ENCODE measurements around the gene CAPZA1.
A peak's percentile ranks its signal among the peaks of the same experiment; 100 is the strongest.
"Not testable (repeated sequence)": the region's sequence is repeated elsewhere in the genome, so short reads cannot be mapped to it uniquely, and the experiment has no call there.

CAPZA1 gene

GRCh38 chr1:112618721-112619517, 713 bp upstream of the CAPZA1 start, which contains the start of gene ST7L:
TSS of gene ST7L (minus strand) at chr1:112619141. CDS start at chr1:112619113, 28 bp downstream.
- Histone ChIP-seq H3K4me3 (peak within 1 kb of the TSS; percentile 97), H3K9me3 (ENCODE audit: low read depth, low read length) (no peaks in the 10 kb centered on the region), H3K36me3 (ENCODE audit: insufficient read depth, low read length) (peaks cover 25% of the 10 kb centered on the region), H3K27ac (peak within 1 kb of the TSS; percentile 98), H3K9ac (ENCODE audit: insufficient read length) (peak within 1 kb of the TSS; percentile 99)
- DNase-seq (ENCODE audit: low read depth, low spot score), result no peak
- TF ChIP-seq POLR2AphosphoS5 (IDR thresholded peaks at IDR 0.05; ENCODE audit: borderline replicate concordance, low read depth, low read length) (peak; percentile 91), EZH2 (IDR thresholded peaks at IDR 0.05) (no peak)

- Histone ChIP-seq H3K4me3 (peak overlapping the region; percentile 97), H3K9ac (ENCODE audit: insufficient read length) (peak overlapping the region; percentile 99), H3K27ac (0 out of 2 replicates have a peak overlapping the region, but pooled peaks have one; percentile 98), H3K36me3 (ENCODE audit: insufficient read depth, low read length) (peaks cover 22% of the 10 kb centered on the region), H3K9me3 (ENCODE audit: low read depth, low read length) (no peaks in the 10 kb centered on the region)
- DNase-seq (ENCODE audit: low read depth, low spot score), result no peak
- TF ChIP-seq EZH2 (IDR thresholded peaks at IDR 0.05) (no peak), FOXP2 (optimal IDR thresholded peaks at IDR 0.05; ENCODE audit: control extremely low read depth, extremely low read length, insufficient read depth) (no peak), POLR2AphosphoS5 (IDR thresholded peaks at IDR 0.05; ENCODE audit: borderline replicate concordance, low read depth, low read length) (no peak)
Measured at GRCh38 chr1:112620377-112620695, 704 bp downstream of the CAPZA1 start.

GRCh38 chr1:112624493-112624892, 4.9 kb downstream of the CAPZA1 start:
- peaks cover 39% of the 10 kb centered on the region for H3K36me3 ChIP-seq (ENCODE audit: insufficient read depth, low read length)
- H3K4me3 ChIP-seq; H3K9ac ChIP-seq (ENCODE audit: insufficient read length); H3K27ac ChIP-seq; H3K9me3 ChIP-seq (ENCODE audit: low read depth, low read length); DNase-seq (ENCODE audit: low read depth, low spot score): not testable (repeated sequence)

GRCh38 chr1:112625696-112626095, 6.1 kb downstream of the CAPZA1 start:
- DNase-seq (ENCODE audit: low read depth, low spot score), result no peak
- TF ChIP-seq FOXP2 (optimal IDR thresholded peaks at IDR 0.05; ENCODE audit: control extremely low read depth, extremely low read length, insufficient read depth), result no peak
- TF ChIP-seq EZH2 (IDR thresholded peaks at IDR 0.05), result no peak
- no peak for TF ChIP-seq POLR2AphosphoS5 (IDR thresholded peaks at IDR 0.05; ENCODE audit: borderline replicate concordance, low read depth, low read length)
- Histone ChIP-seq H3K36me3 (ENCODE audit: insufficient read depth, low read length) (peaks cover 46% of the 10 kb centered on the region), H3K9ac (ENCODE audit: insufficient read length) (no peak overlapping the region), H3K27ac (no peak overlapping the region), H3K4me3 (no peak overlapping the region), H3K9me3 (ENCODE audit: low read depth, low read length) (no peaks in the 10 kb centered on the region)

GRCh38 chr1:112626193-112626592, 6.6 kb downstream of the CAPZA1 start:
- H3K27ac ChIP-seq, result no peak overlapping the region
- TF ChIP-seq FOXP2 (optimal IDR thresholded peaks at IDR 0.05; ENCODE audit: control extremely low read depth, extremely low read length, insufficient read depth) (no peak), POLR2AphosphoS5 (IDR thresholded peaks at IDR 0.05; ENCODE audit: borderline replicate concordance, low read depth, low read length) (no peak), EZH2 (IDR thresholded peaks at IDR 0.05) (no peak)
- H3K4me3 ChIP-seq, result no peak overlapping the region
- H3K9ac ChIP-seq (ENCODE audit: insufficient read length), result no peak overlapping the region
- no peaks in the 10 kb centered on the region for H3K9me3 ChIP-seq (ENCODE audit: low read depth, low read length)
- peaks cover 51% of the 10 kb centered on the region for H3K36me3 ChIP-seq (ENCODE audit: insufficient read depth, low read length)
- DNase-seq (ENCODE audit: low read depth, low spot score), result no peak

GRCh38 chr1:112626887-112627286, 7.3 kb downstream of the CAPZA1 start:
- TF ChIP-seq POLR2AphosphoS5 (IDR thresholded peaks at IDR 0.05; ENCODE audit: borderline replicate concordance, low read depth, low read length) (no peak), FOXP2 (optimal IDR thresholded peaks at IDR 0.05; ENCODE audit: control extremely low read depth, extremely low read length, insufficient read depth) (no peak), EZH2 (IDR thresholded peaks at IDR 0.05) (no peak)
- no peaks in the 10 kb centered on the region for H3K9me3 ChIP-seq (ENCODE audit: low read depth, low read length)
- DNase-seq (ENCODE audit: low read depth, low spot score), result no peak
- H3K36me3 ChIP-seq (ENCODE audit: insufficient read depth, low read length), result peaks cover 57% of the 10 kb centered on the region
- no peak overlapping the region for H3K27ac ChIP-seq
- no peak overlapping the region for H3K4me3 ChIP-seq
- no peak overlapping the region for H3K9ac ChIP-seq (ENCODE audit: insufficient read length)

GRCh38 chr1:112628516-112628915, 8.9 kb downstream of the CAPZA1 start:
- peak overlapping the region; percentile 63; the same call in 1 of the 2 replicates for H3K27ac ChIP-seq
- H3K9me3 ChIP-seq (ENCODE audit: low read depth, low read length), result no peaks in the 10 kb centered on the region
- H3K36me3 ChIP-seq (ENCODE audit: insufficient read depth, low read length), result peaks cover 64% of the 10 kb centered on the region
- TF ChIP-seq FOXP2 (optimal IDR thresholded peaks at IDR 0.05; ENCODE audit: control extremely low read depth, extremely low read length, insufficient read depth) (no peak), EZH2 (IDR thresholded peaks at IDR 0.05) (no peak), POLR2AphosphoS5 (IDR thresholded peaks at IDR 0.05; ENCODE audit: borderline replicate concordance, low read depth, low read length) (no peak)
- H3K4me3 ChIP-seq, result no peak overlapping the region
- H3K9ac ChIP-seq (ENCODE audit: insufficient read length), result no peak overlapping the region
- DNase-seq (ENCODE audit: low read depth, low spot score), result no peak

GRCh38 chr1:112629256-112629655, 9.6 kb downstream of the CAPZA1 start:
- H3K9ac ChIP-seq (ENCODE audit: insufficient read length), result no peak overlapping the region
- peaks cover 66% of the 10 kb centered on the region for H3K36me3 ChIP-seq (ENCODE audit: insufficient read depth, low read length)
- no peak overlapping the region for H3K27ac ChIP-seq
- H3K4me3 ChIP-seq, result no peak overlapping the region
- H3K9me3 ChIP-seq (ENCODE audit: low read depth, low read length), result no peaks in the 10 kb centered on the region
- TF ChIP-seq EZH2 (IDR thresholded peaks at IDR 0.05) (no peak), FOXP2 (optimal IDR thresholded peaks at IDR 0.05; ENCODE audit: control extremely low read depth, extremely low read length, insufficient read depth) (no peak), POLR2AphosphoS5 (IDR thresholded peaks at IDR 0.05; ENCODE audit: borderline replicate concordance, low read depth, low read length) (no peak)
- no peak for DNase-seq (ENCODE audit: low read depth, low spot score)

- Histone ChIP-seq H3K9ac (ENCODE audit: insufficient read length) (no peak overlapping the region), H3K27ac (no peak overlapping the region), H3K4me3 (no peak overlapping the region), H3K9me3 (ENCODE audit: low read depth, low read length) (no peaks in the 10 kb centered on the region), H3K36me3 (ENCODE audit: insufficient read depth, low read length) (peaks cover 39% of the 10 kb centered on the region)
- TF ChIP-seq EZH2 (IDR thresholded peaks at IDR 0.05) (no peak), FOXP2 (optimal IDR thresholded peaks at IDR 0.05; ENCODE audit: control extremely low read depth, extremely low read length, insufficient read depth) (no peak), POLR2AphosphoS5 (IDR thresholded peaks at IDR 0.05; ENCODE audit: borderline replicate concordance, low read depth, low read length) (no peak)
- DNase-seq (ENCODE audit: low read depth, low spot score), result no peak
Measured at GRCh38 chr1:112633628-112634027, 14.0 kb downstream of the CAPZA1 start.

Measured in SK-N-MC (cell line).